T-cell (primary cell): ENCODE measurements around the gene MEOX1. TPM values are rescaled to one million over a fixed set of nuclear protein-coding genes. Genes with fewer than 3 reads are reported as not detected.

Experiments used
- ATAC-seq, 4 experiments: fragments of 200-7000 bp in 3 of 4; fragments of 150-1000 bp in 1 of 4; cut with Tn5 transposase; replicated peaks in 1 of 4; 1 replicate in 3 of 4; 2 replicates in 1 of 4; pipeline ENCODE4 v1.10.0; 2021; ENCODE audit warnings: moderate library complexity in 3 of 4, mild to moderate bottlenecking in 2 of 4, moderate number of reproducible peaks in 1 of 4
- CTCF ChIA-PET, 2 donors: fragments of 300-600 bp; sonication (Branson Sonifier 250); formaldehyde crosslinking; loops; one replicate each; lab custom pipeline; 2022; ENCODE audit warnings: antibody characterized with exemption in 2 of 2; lab: Charles Lee
- POLR2A ChIA-PET, 2 donors: fragments of 300-600 bp; sonication (Branson Sonifier 250); formaldehyde crosslinking; loops; one replicate each; lab custom pipeline; 2022; ENCODE audit warnings: antibody characterized with exemption in 2 of 2; lab: Charles Lee
- DNase-seq, 35 experiments: peaks; one replicate each; pipeline versions ENCODE4 v3.0.0 to v3.0.0-alpha.2; 2013 to 2023
- H3K27ac ChIP-seq: one replicate; pipeline ENCODE4 v1.5.1; 2013; ENCODE audit warnings: low read length
- H3K27me3 ChIP-seq, 2 experiments: replicated peaks in 1 of 2; 1 replicate in 1 of 2; 2 replicates in 1 of 2; pipeline versions ENCODE4 v1.6.1 to v1.7.0; 2013; ENCODE audit warnings: low read length in 1 of 2, mixed read lengths in 1 of 2; ENCODE audit not compliant: control insufficient read depth in 2 of 2, insufficient read depth in 2 of 2; ENCODE audit errors: extremely low read depth in 1 of 2
- H3K36me3 ChIP-seq, 2 donors: 1 replicate in 1 of 2; 2 replicates in 1 of 2; pipeline versions ENCODE4 v1.6.1 to v1.7.0; 2013; ENCODE audit warnings: low read length in 1 of 2; ENCODE audit not compliant: control insufficient read depth in 2 of 2, insufficient read depth in 1 of 2; ENCODE audit errors: extremely low read depth in 1 of 2
- H3K4me1 ChIP-seq, 2 experiments: 1 replicate in 1 of 2; 2 replicates in 1 of 2; pipeline versions ENCODE4 v1.6.1 to v1.7.0; 2013; ENCODE audit warnings: low read length in 2 of 2, mixed read lengths in 1 of 2; ENCODE audit not compliant: insufficient read depth in 2 of 2, control insufficient read depth in 1 of 2; ENCODE audit errors: extremely low read depth in 1 of 2
- H3K4me3 ChIP-seq, 2 donors: 1 replicate in 1 of 2; 2 replicates in 1 of 2; pipeline versions ENCODE4 v1.5.1 to v1.7.0; 2013; ENCODE audit warnings: mild to moderate bottlenecking in 2 of 2, low read length in 1 of 2, moderate library complexity in 1 of 2; ENCODE audit not compliant: control insufficient read depth in 1 of 2; ENCODE audit errors: extremely low read depth in 1 of 2
- H3K9me3 ChIP-seq: 2 replicates; pipeline ENCODE4 v1.7.0; 2013
- H3K27ac Mint-ChIP-seq, 2 donors: one replicate each; pipeline ENCODE4 v1.8.0; 2020 to 2021; ENCODE audit warnings: mild to moderate bottlenecking in 2 of 2, mixed read lengths in 2 of 2
- H3K27me3 Mint-ChIP-seq, 2 donors: one replicate each; pipeline ENCODE4 v1.8.0; 2021 to 2022; ENCODE audit warnings: mixed read lengths in 2 of 2
- H3K36me3 Mint-ChIP-seq: one replicate; pipeline ENCODE4 v1.8.0; 2021; ENCODE audit warnings: mixed read lengths
- H3K4me1 Mint-ChIP-seq, 3 donors: one replicate each; pipeline ENCODE4 v1.8.0; 2020 to 2022; ENCODE audit warnings: mixed read lengths in 3 of 3, mild to moderate bottlenecking in 1 of 3
- H3K4me3 Mint-ChIP-seq, 3 donors: one replicate each; pipeline ENCODE4 v1.8.0; 2020 to 2022; ENCODE audit warnings: mild to moderate bottlenecking in 3 of 3, mixed read lengths in 3 of 3, moderate library complexity in 3 of 3
- H3K9me3 Mint-ChIP-seq, 3 donors: one replicate each; pipeline ENCODE4 v1.8.0; 2020 to 2022; ENCODE audit warnings: mixed read lengths in 3 of 3
- WGBS: methylation state at CpG from one replicate; pipeline ENCODE4 v1.1.5; 2013; ENCODE audit warnings: missing lambda C conversion rate; ENCODE audit not compliant: insufficient coverage; 5-methylcytosine and 5-hydroxymethylcytosine counted together
- total RNA-seq, 35 experiments: library from RNA in 6 of 35; stranded (reverse) in 6 of 35; fragments of 120-200 nt in 1 of 35; gene quantifications; one replicate each; pipeline versions ENCODE4 v1.2.1 to v1.2.4 and lab custom pipeline; 2013 to 2026

The MEOX1 gene
- total RNA-seq, 5 donors from 2014 or later (not counting 1 experiment from before 2014, with no cell fraction given): 2.9 to 5.5 (median 3.6) TPM

- Mint-ChIP-seq H3K27ac (no peak overlapping the region), H3K36me3 (no peaks in the 10 kb centered on the region), H3K27me3 (peaks cover 3 to 4% of the 10 kb centered on the region in 2 donors), H3K9me3 (no peaks in the 10 kb centered on the region), H3K4me3 (no peak overlapping the region), H3K4me1 (no peaks in the 10 kb centered on the region)
- ChIA-PET CTCF (interaction anchor here in 1 of 2 donors (0.5 kb wide), 1 partner anchor 39 kb away, joined by 3 read pairs; no protein-coding TSS in a partner anchor), POLR2A (no interaction called here)
- WGBS: no CpG with 5 or more reads among the region's 2 CpGs
- no peaks in the 10 kb centered on the region for H3K36me3 ChIP-seq
- H3K27me3 ChIP-seq: peaks cover 0 to 5% of the 10 kb centered on the region in 2 experiments
- ATAC-seq (no peak), DNase-seq (no peak)
- no peak overlapping the region for H3K4me3 ChIP-seq
- H3K9me3 ChIP-seq: no peaks in the 10 kb centered on the region
- no peak overlapping the region for H3K27ac ChIP-seq
- H3K4me1 ChIP-seq: no peaks in the 10 kb centered on the region
These were observed 45.3 kb downstream of the MEOX1 start for GRCh38 chr17:43616421-43616820.

GRCh38 chr17:43616029-43616351 is 45.7 kb downstream of the MEOX1 start:
- WGBS: 63% methylated on average over 1 of the region's 1 CpG
- peaks cover 3 to 4% of the 10 kb centered on the region in 2 donors for H3K27me3 Mint-ChIP-seq
- Histone ChIP-seq H3K4me1 (no peaks in the 10 kb centered on the region), H3K9me3 (no peaks in the 10 kb centered on the region), H3K27ac (no peak overlapping the region), H3K36me3 (no peaks in the 10 kb centered on the region), H3K27me3 (peaks cover 0 to 5% of the 10 kb centered on the region in 2 experiments), H3K4me3 (no peak overlapping the region)
- no peaks in the 10 kb centered on the region for H3K36me3 Mint-ChIP-seq
- ATAC-seq: no peak
- ChIA-PET POLR2A (no interaction called here), CTCF (no interaction called here)
- no peaks in the 10 kb centered on the region for H3K4me1 Mint-ChIP-seq
- no peak overlapping the region for H3K4me3 Mint-ChIP-seq
- H3K27ac Mint-ChIP-seq: no peak overlapping the region
- DNase-seq: no peak
- no peaks in the 10 kb centered on the region for H3K9me3 Mint-ChIP-seq

- Mint-ChIP-seq H3K9me3 (no peaks in the 10 kb centered on the region), H3K4me3 (no peak overlapping the region), H3K4me1 (no peaks in the 10 kb centered on the region), H3K27me3 (peaks cover 0 to 4% of the 10 kb centered on the region in 2 donors), H3K27ac (no peak overlapping the region), H3K36me3 (no peaks in the 10 kb centered on the region)
- H3K36me3 ChIP-seq: no peaks in the 10 kb centered on the region
- H3K4me1 ChIP-seq: no peaks in the 10 kb centered on the region
- no peak overlapping the region for H3K27ac ChIP-seq
- WGBS: 69% methylated on average over 9 of the region's 11 CpGs
- H3K9me3 ChIP-seq: no peaks in the 10 kb centered on the region
- no peak for ATAC-seq
- ChIA-PET CTCF (no interaction called here), POLR2A (no interaction called here)
- DNase-seq: no peak
- no peak overlapping the region for H3K4me3 ChIP-seq
- peaks cover 0 to 5% of the 10 kb centered on the region in 2 experiments for H3K27me3 ChIP-seq
These were observed 46.2 kb downstream of the MEOX1 start for GRCh38 chr17:43615330-43616028.

GRCh38 chr17:43614561-43614960 is 47.2 kb downstream of the MEOX1 start:
- no peak for ATAC-seq
- no peak overlapping the region for H3K4me3 Mint-ChIP-seq

GRCh38 chr17:43613917-43614316 is 47.8 kb downstream of the MEOX1 start:
- H3K27ac ChIP-seq: no peak overlapping the region
- Mint-ChIP-seq H3K9me3 (no peaks in the 10 kb centered on the region), H3K4me1 (no peaks in the 10 kb centered on the region), H3K36me3 (no peaks in the 10 kb centered on the region), H3K27me3 (peaks cover 0 to 4% of the 10 kb centered on the region in 2 donors), H3K27ac (no peak overlapping the region), H3K4me3 (no peak overlapping the region)
- H3K4me3 ChIP-seq: no peak overlapping the region
- CTCF ChIA-PET: interaction anchor here in 1 of 2 donors (0.9 kb wide), 1 partner anchor 152 kb away, joined by 3 read pairs; no protein-coding TSS in a partner anchor
- ATAC-seq (no peak), DNase-seq (no peak)
- H3K36me3 ChIP-seq: no peaks in the 10 kb centered on the region
- peaks cover 0 to 5% of the 10 kb centered on the region in 2 experiments for H3K27me3 ChIP-seq
- 49% methylated on average over 5 of the region's 6 CpGs for WGBS
- no peaks in the 10 kb centered on the region for H3K9me3 ChIP-seq
- no peaks in the 10 kb centered on the region for H3K4me1 ChIP-seq
- POLR2A ChIA-PET: interaction anchor here in 1 of 2 donors (0.5 kb wide), 1 partner anchor 19 kb away, joined by 6 read pairs; no protein-coding TSS in a partner anchor

More at GRCh38 chr17:43614561-43614960, 47.2 kb downstream of the MEOX1 start:
- peaks cover 0 to 5% of the 10 kb centered on the region in 2 experiments for H3K27me3 ChIP-seq
- H3K36me3 ChIP-seq: no peaks in the 10 kb centered on the region
- Mint-ChIP-seq H3K27ac (no peak overlapping the region), H3K9me3 (no peaks in the 10 kb centered on the region), H3K36me3 (no peaks in the 10 kb centered on the region), H3K4me1 (no peaks in the 10 kb centered on the region), H3K27me3 (peaks cover 0 to 4% of the 10 kb centered on the region in 2 donors)
- WGBS: 85% methylated on average over 3 of the region's 5 CpGs
- H3K9me3 ChIP-seq: no peaks in the 10 kb centered on the region
- ChIA-PET POLR2A (no interaction called here), CTCF (interaction anchor here in 1 of 2 donors (0.9 kb wide), 1 partner anchor 151 kb away, joined by 3 read pairs; no protein-coding TSS in a partner anchor)
- no peak for DNase-seq
- H3K27ac ChIP-seq: no peak overlapping the region
- no peaks in the 10 kb centered on the region for H3K4me1 ChIP-seq
- no peak overlapping the region for H3K4me3 ChIP-seq

- H3K27ac Mint-ChIP-seq: no peak overlapping the region
- Histone ChIP-seq H3K4me1 (no peaks in the 10 kb centered on the region), H3K9me3 (no peaks in the 10 kb centered on the region), H3K27ac (no peak overlapping the region), H3K36me3 (no peaks in the 10 kb centered on the region), H3K27me3 (peaks cover 0 to 3% of the 10 kb centered on the region in 2 experiments), H3K4me3 (no peak overlapping the region)
- H3K36me3 Mint-ChIP-seq: no peaks in the 10 kb centered on the region
- no peaks in the 10 kb centered on the region for H3K4me1 Mint-ChIP-seq
- H3K9me3 Mint-ChIP-seq: no peaks in the 10 kb centered on the region
- ChIA-PET CTCF (interaction anchor here in 1 of 2 donors (0.6 kb wide), 1 partner anchor 73 kb away, joined by 3 read pairs; no protein-coding TSS in a partner anchor), POLR2A (no interaction called here)
- WGBS: 89% methylated on average over 3 of the region's 3 CpGs
- peaks cover 0 to 4% of the 10 kb centered on the region in 2 donors for H3K27me3 Mint-ChIP-seq
- H3K4me3 Mint-ChIP-seq: no peak overlapping the region
- no peak for ATAC-seq
- no peak for DNase-seq
These were observed 49.2 kb downstream of the MEOX1 start for GRCh38 chr17:43612515-43612914.
